Stimulated activated CD4-positive, alpha-beta T cell treated with anti-CD3 and anti-CD28 coated beads, TNF-alpha, amount 100 ng/mL, for 24 hours (primary cell): Measurements from ENCODE around the gene FRMD4A.
"Not testable (repeated sequence)": the region's sequence is repeated elsewhere in the genome, so short reads cannot be mapped to it uniquely, and the experiment has no call there.

Experiments used
- DNase-seq, 3 experiments: peaks; one replicate each; pipeline ENCODE4 v3.0.0-alpha.2; 2020; ENCODE audit warnings: low read depth in 3 of 3

FRMD4A gene

DNA sequence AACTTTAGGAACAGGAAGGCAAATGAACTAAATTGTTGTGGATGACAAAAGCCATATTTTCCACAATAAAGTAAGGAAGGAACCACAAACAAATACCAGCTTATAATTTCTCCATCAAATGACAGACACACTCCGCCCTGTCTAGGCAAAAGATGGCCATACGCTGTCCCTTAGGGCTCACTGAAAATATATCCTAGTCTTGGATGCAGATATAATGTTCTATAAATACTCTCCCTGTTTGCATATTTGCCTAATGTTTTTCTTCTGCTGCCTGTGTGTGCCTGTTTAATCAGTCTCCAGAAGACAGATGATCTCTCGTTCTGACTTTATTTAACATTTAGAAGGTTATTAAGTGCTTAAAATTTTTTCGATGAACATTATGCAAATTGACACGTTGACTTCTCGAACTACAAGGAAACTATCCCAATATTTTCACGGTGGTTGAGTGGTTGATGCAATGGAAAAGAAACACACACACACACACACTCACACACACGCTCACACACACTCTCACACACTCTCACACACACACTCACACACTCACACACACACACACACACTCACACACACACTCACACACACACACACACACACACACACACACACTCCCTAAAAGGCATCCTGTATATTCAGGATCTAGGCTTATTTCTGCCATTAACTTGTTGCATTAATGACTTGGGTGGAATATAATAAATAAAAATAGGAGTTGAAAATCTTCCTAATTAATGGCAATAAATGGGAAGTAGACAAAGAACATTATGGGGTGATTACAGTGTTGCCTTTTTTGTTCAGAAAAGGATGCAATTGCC, 446.9 kb downstream of the FRMD4A start:
- DNase-seq: no peak

DNA sequence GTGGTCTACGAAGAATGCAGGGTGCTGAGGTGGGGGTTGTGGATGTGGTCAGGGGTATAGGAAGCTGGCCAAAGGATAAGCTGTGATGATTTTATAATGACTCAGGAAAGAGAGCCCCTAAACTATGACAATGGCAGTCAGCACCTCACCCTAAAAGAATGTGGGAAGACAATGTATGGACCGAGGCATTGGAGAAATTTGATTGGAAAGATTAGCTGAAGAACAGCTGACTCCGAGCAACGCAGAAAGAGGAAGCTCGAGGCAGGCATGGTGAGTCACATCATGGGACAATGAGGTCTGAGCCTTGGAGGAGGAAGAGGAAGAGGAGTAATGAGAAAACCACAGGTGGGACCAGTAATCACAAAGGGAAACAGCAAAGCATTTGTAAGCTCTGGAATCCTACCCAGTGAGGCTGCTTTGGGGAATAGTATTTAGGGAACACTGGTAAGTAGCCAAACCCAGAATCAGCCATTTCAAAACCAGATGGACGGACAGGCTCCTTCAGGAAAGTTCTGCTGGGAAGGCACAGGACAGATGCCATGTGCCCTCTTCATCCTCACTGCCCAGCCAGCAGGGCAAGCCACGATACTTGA, 448.5 kb downstream of the FRMD4A start:
- no peak for DNase-seq

DNA sequence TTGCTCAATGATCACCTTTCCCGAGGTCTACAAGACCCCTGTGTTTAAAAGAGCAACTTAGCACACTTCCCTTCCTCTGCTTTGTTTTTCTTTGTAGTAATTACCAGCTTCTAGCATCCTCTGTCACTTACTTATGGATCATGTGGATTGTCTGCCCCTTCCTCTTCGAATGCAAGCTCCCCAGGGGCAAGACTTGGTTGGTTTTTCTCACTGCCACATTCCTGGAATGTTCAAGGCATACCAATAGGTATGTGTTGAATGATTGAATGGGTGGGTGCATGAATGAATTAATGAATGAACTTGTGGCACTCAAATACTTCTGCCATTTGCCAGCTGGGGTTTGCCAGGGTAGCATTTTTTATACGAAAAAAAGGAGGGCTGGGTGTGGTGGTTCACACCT, 450.0 kb downstream of the FRMD4A start:
- DNase-seq: no peak

DNA sequence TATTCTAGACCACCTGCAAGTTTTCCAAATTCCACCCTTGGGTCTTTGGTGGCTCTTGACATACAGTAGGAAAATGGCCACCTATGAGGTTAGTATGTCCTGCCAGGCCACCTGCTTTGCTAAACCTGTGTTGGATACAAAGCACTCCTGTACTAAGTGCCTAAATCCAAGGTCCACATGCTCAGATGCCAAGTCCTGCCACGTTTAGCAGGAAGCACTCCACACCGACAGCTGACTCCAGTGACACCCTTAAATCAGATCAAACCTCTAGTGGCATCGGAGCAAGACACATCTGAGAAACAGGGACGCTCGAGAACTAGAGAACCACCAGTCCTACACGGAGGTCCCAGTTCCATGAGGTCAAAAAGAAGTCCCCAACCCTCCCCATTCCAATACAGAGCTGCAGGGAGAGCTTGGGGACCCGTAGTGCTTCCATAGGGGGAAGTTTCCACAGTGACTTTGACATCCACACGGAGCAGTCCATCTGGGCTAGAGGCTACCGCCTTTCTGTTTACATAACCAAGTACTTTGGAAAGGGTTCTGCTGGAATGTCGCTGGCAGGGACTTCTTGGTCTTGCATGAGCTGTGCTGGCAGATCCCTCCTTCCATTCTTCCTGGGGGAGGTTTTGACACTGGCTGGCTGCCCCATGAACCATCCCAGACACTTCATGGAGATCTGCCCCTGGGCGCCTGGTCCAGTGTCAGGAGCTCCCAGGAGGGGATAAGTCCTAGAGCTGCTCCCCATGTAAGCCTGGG, 453.4 kb downstream of the FRMD4A start:
- no peak for DNase-seq

DNA sequence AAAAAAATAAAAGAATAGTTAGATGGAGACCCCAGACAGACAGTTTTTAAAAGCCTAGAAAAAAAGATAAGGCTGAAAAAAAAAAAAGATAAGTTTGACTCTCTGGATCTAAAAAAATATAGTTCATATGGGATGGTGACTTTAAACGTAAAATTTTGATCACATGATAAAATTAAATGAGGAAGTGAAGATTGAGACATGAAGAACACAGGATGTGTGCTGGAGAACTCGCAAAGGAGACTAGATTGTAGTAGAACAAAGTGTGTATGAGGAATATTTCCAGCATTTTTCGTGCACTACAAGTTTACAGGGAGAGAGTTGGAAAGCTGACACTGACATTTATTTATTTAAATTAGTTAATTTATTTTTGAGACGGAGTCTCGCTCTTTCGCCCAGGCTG, 457.5 kb downstream of the FRMD4A start:
- no peak for DNase-seq

DNA sequence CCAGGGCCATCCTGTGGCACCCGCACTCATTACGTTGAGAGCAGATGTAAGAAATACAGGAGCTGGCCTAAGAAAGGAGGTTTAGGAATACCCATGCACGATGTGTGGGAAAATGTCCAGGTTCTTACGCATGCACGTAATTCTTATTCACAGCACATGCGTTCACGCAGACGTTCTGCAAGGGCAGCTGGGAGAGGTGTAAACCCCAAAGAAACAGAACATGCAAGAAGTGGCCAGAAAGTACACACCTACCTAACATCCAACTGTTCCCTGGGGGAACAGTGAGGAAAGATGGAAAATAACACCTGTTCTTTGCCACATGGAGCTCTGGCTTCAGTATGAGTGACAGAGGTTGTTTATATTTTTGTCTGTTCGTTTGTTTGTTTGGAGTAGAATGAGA, 458.3 kb downstream of the FRMD4A start:
- no peak for DNase-seq

DNA sequence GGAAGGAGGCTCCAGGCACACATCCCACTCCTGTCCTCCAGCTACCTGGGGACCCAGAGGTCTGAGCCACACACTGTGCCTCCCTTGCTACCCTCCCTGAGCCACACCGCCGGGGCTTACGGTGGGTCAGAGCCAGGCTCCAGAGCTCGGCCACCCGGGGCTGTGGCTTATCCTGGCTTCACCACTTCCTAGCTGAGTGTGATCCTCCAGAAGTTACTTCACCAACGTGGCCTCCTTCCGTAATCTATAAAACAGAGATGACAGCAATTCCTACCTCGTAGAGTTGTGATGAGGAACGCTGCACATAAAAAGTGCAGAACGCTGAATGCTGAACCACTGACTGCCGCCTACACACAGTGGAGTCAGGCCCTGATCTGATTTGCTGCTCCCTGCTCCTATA, 458.9 kb downstream of the FRMD4A start:
- DNase-seq: no peak

DNA sequence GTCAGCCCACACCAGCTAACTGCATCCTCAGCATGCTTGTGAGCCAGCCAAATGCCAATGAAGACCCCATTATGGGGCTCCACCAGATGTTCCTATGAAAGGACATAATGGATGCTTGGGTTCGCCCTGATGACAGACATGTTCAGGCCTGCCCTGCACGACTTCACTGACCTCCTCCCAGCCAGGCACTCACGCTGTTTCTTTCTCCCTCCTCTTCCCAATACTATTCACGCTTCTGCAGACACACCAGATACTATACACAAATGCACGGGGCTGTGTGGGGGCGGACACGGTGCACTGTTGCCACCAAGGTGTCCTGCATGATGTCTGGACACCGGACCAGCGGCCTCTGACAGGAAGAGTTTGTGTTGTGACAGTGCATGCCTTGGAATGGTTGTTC, 459.7 kb downstream of the FRMD4A start:
- DNase-seq: no peak

DNA sequence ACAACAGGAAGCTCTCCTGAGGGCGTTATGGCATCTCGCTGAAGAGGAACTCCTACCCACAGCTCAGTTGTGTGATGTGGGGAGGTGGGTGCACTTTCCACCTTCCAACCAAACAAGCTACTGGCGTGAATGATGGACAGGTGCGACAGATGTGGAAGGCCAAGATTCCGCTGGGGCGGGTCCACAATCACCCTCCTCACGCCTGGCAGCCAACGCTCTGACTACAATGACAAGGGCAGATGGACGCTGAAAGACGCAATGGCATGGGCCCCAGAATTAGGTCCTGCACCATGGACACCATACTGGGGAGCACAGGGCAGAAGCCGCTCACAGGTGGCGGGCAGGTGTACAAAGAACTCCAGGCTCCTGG, 461.4 kb downstream of the FRMD4A start:
- DNase-seq: no peak

DNA sequence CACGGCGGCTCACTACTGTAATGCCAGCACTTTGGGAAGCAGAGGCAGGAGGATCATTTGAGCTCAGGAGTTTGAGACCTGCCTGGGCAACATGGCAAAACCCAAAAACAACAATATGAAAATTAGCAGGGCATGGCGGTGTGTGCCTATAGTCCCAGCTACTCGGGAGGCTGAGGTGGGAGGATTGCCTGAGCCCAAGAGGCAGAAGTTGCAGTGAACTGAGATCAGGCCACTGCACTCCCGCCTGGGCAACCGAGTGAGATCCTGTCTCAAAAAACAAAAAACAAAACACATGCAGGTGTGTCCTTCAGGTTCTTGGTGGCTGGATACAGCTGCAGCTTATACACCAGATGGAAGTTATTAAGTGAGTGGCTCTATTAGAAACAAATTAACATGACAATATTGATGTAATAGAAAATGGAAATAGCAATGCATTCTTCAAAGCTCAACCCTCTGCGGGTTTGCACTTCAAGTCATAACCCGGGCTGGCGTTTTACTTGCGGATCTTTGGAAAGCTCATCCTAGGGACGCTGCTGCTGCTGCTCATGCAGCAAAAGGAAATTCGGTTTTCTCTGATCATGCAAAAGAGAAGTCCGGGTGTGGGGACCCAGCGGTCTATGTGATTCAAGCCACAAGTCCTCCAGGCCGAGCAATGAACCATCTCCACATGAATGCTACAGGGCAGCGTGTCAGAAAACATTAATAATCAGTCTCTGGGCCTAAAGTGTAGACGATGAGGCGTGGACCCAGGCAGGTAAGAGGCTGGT, 462.0 kb downstream of the FRMD4A start:
- DNase-seq: no peak

DNA sequence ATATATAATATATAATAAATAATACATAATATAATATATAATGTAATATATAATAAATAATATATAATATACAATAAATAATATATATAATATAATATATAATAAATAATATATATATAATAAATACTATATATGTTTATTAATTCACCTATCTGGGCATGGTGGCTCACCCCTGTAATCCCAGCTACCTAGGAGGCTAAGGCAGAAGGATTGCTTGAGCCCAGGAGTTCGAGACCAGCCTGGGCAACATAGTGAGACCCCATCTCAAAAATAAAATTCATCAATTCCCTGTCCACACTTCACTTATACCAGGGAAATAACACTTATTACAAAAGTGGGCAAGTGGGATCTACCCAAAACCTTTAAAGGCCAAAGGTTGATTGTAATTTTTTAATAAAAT, 462.9 kb downstream of the FRMD4A start:
- DNase-seq: no peak

DNA sequence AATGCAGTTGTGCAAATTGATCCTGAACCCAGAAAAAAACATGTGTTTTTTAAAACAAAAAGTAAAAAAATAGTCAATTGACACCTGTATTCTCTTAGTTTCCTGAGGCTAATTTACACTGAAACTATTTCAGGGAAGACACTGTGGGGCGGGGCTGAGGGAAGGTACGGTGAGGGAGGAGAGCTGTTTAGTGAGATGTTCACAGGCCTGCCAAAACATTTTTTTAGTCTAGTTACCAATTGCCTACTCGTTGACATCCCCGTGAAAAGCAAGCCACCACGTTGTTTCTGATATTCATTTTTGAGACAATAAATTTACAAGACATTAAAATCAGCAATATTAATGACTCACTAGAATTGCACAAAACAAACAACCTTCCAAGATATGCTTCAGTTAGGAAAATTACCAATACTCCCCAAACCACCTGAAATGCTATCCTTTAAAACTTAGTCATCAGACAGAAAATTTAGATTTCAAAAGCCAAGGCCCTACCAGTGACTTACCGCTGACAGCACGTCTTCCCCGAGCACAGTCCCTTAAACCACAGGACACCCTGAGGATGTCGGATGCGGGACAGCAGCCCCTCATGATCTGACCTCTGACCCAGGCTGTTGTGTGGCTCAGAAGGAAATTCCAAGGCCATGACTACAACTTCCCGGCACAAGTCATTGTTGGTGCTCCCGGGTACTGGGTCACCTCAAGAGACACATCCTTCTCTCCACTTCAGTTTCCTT, 464.8 kb downstream of the FRMD4A start:
- no peak for DNase-seq

DNA sequence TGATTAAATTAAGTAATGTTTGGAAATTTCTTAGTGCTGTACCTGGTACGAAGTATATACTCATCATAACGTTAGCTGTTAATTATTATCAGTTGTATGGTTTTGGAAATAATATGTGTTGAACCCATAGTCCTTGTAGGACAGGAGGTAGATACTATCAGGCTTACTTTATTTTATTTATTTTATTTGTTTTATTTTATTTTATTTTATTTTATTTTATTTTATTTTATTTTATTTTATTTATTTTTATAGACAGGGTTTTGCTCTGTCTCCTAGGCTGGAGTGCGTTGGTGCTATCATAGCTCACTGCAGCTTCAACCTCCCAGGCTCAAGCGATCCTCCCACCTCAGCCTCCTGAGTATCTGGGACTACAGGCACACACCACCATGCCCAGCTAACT, 465.5 kb downstream of the FRMD4A start:
- not testable (repeated sequence) for DNase-seq

DNA sequence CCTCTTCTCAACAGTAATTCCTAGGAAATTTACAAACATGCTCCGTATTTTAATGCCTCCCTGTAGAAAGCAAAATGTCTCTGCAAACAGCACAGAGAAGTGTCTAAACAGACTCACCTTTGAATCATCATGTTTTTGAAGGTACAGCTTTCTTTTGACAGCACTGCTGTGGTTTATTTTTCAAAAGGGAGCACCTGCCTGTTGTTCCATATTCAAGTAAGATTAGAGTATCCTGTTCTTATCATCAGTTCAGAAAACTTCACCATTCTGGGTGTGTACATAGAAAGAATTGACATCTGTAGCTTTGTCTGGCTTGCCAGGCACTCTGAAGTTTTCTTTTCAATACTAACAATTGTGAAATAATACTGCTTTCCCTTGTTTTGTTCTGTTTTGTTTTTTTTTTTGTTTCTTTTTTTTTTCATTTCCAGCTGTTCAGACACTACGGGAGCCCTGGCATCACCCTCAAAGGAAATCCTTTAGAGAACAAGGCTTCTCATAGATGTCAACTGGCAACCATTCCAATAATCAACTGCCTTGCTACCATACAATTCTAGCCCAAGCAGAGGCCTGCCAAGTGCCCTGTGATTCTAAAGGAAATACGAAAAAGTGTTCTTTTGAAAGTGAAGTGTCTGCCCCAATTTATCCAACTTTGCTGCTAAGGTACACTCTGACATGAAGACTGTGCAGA, 468.0 kb downstream of the FRMD4A start:
- DNase-seq: no peak

DNA sequence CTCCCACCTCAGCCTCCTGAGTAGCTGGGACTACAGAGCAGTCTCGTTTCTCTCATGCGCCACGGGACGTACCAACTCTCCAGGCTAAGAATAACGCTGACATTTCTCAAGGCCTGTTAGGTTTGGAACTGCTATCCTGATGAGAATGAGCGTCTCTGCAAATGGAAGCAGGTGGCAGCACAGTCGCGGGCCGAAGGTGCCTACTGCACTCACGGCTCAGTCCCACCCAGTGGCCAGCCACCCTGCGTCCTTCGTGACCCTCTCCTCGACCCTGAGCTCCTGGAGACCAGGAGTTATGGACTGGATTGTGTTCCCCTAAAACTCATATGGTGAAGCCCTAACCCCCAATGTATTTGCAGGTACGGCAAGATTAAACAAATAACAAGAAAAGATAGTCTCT, 469.8 kb downstream of the FRMD4A start:
- no peak for DNase-seq

DNA sequence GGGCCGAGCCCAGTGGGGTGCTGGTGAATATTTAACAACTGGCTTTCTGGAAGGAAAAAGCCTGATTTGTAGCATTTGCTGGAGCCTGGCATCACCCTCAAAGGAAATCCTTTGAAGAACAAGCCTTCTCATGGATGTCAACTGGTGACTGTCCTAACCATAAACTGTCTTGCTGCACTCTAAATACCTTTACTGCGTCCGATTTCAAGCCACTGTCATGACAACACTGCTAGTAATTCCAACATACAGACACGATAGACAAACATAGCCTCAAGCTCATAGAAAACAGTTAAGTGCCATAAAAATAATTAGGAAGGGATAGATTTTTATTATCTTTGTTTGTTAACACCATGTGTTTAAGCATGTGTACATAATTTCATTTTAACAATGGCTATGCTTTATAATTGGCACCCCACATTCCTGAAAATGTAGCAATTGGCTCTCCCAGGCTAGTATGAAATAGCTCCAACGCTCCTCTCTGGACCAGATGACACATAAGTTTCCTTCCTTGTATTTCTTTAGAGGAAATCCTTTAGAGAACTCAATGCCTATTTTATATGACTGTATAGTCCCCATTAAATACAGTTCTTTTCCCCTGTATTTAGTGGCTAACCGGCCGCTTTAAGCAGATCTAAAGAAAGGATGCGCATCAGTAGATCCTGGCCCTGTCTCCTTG, 470.6 kb downstream of the FRMD4A start:
- no peak for DNase-seq

DNA sequence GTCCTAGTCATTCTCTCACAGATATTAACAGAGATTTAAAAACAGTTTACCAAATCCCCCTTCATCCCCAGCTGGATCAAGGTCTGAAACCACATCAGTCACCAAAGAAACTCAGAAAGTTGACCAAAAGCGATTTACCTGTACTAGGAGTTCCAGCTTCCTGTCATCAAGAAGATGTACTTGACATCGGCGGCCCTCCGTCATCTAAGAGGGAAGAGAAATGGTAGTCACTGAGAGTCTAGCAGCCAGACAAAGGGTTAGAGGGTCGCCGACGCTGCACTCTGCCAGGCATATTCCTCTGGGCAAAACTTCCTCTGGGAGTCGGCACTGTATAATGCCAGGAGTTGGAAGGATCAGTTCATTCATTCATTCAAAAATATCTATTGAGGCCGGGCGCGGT, 472.0 kb downstream of the FRMD4A start:
- DNase-seq: no peak

DNA sequence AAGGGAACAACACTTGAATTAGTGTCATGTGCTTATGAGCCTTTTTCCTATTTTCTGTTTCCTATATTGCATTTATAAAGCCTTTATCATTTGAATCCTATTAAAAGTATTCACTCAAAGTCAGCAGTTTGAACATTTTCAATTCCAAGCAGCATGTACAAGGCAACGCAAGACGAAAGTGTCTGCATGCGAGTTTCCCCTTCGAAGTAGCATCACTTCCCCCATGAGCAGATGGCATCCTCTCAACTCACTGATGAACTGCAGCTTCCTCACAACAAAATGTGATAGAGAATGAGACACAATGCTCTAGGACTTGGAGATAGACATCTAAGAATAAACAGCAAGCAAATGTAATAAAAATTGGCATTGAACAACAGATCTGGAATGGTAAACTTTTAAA, 473.3 kb downstream of the FRMD4A start:
- no peak for DNase-seq

DNA sequence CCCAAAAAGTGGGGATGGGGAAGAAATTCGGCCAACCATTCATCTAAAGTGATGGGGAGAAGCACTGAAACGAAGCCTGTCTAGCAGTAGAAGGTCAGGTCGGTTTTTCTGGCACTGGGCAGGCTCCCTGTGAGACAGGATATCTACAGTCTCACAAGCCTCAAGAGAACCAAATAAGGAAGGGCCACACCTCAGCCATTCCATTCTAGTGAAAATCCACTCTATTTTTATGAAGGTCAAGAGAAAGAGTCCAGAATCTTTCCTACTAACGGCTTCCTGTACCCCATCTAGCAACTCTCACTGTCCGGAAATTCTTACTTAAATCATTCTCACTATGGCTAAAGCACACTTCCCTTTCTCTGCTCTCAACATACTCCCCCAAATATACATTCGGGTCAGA, 476.9 kb downstream of the FRMD4A start:
- DNase-seq: no peak

DNA sequence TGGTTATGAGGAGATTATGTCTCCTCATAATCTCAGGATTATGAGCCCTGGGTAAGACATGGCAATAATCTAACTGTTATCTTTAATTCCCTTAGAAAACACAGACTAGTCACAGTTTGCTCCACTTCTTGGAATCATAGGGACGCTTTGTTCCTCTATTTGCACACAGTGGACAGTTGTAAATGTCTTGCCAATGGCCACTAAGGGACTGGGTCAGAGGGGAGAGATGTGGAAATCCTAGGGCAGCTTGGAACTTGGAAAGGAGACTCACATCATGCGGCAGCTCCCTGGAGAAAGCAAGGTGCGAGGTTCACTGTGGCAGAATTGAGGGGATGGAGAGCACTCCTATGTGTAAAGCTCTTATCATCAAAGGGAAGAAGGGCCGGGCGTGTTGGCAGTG, 477.9 kb downstream of the FRMD4A start:
- DNase-seq: no peak
